Endothelial cell of umbilical vein (primary cell): Measurements from ENCODE around the gene EFNA5. TPM values are rescaled to one million over a fixed set of nuclear protein-coding genes. Genes with fewer than 3 reads are reported as not detected.

Source experiments
- BruUV-seq: library from RNA; stranded (reverse); fragments of 400-500 nt; replicated peaks from 2 replicates; lab custom pipeline; 2021; lab: Mats Ljungman, UMichigan
- CTCF ChIA-PET: fragments of 300-600, 350-600 bp; sonication (Branson Sonifier 250); formaldehyde crosslinking; loops from one replicate; lab custom pipeline; 2021; ENCODE audit warnings: antibody characterized with exemption, inconsistent platforms; lab: Charles Lee
- POLR2A ChIA-PET: fragments of 300-600, 350-600 bp; sonication (Branson Sonifier 250); formaldehyde crosslinking; loops from one replicate; lab custom pipeline; 2021; ENCODE audit warnings: antibody characterized with exemption, inconsistent platforms; lab: Charles Lee
- DNase-seq: peaks from one replicate; pipeline ENCODE4 v3.0.0-alpha.2; 2011; ENCODE audit warnings: low read depth, low spot score
- FAIRE-seq: peaks from 2 replicates; lab custom pipeline; 2011; peaks lifted over from hg19 to GRCh38; lab: Jason Lieb, UNC
- H2AFZ ChIP-seq: 2 replicates; pipeline ENCODE4 v1.6.0; 2012; ENCODE audit warnings: low read depth, low read length, control low read depth, inconsistent platforms
- H3K27ac ChIP-seq: 2 replicates; pipeline ENCODE4 v1.5.1; 2011; ENCODE audit warnings: low read depth, mild to moderate bottlenecking, control low read depth, low read length, moderate library complexity; ENCODE audit not compliant: insufficient read depth
- H3K27me3 ChIP-seq, 2 experiments: 2 replicates each; pipeline versions ENCODE4 v1.6.0 to v1.6.1; 2011; ENCODE audit warnings: low read length in 2 of 2, mixed read lengths in 1 of 2; ENCODE audit not compliant: control insufficient read depth in 2 of 2, insufficient read depth in 2 of 2
- H3K36me3 ChIP-seq, 2 experiments: 2 replicates in 1 of 2; 3 replicates in 1 of 2; pipeline ENCODE4 v1.5.1; 2011; ENCODE audit warnings: low read length in 2 of 2, mild to moderate bottlenecking in 1 of 2, moderate library complexity in 1 of 2; ENCODE audit not compliant: control insufficient read depth in 2 of 2, insufficient read depth in 2 of 2; ENCODE audit errors: extremely low read depth in 1 of 2
- H3K4me1 ChIP-seq: 3 replicates; pipeline ENCODE4 v1.5.1; 2011; ENCODE audit warnings: mild to moderate bottlenecking, low read length; ENCODE audit not compliant: control insufficient read depth, insufficient read depth; ENCODE audit errors: extremely low read depth
- H3K4me2 ChIP-seq: 2 replicates; pipeline ENCODE4 v1.6.1; 2011; ENCODE audit warnings: low read length, control low read depth, mixed read lengths; ENCODE audit not compliant: insufficient read depth
- H3K4me3 ChIP-seq, 3 experiments: fragments of 200-600 bp in 1 of 3; sonication (generic), shearing (Covaris generic) in 1 of 3; replicated peaks in 1 of 3; 2 replicates each; pipeline ENCODE4 v1.5.1; 2011 to 2016; ENCODE audit warnings: control low read depth in 3 of 3, low read length in 3 of 3, mild to moderate bottlenecking in 2 of 3, inconsistent platforms in 1 of 3, low read depth in 1 of 3, moderate library complexity in 1 of 3; ENCODE audit not compliant: insufficient read depth in 1 of 3
- H3K79me2 ChIP-seq: 2 replicates; pipeline ENCODE4 v1.6.0; 2012; ENCODE audit warnings: low read length, inconsistent platforms; ENCODE audit not compliant: control insufficient read depth, insufficient read depth
- H3K9ac ChIP-seq: replicated peaks from 2 replicates; pipeline ENCODE3; 2011; ENCODE audit warnings: low read length, control low read depth; ENCODE audit not compliant: insufficient read depth; ENCODE audit errors: extremely low read depth
- H3K9me1 ChIP-seq: replicated peaks from 3 replicates; pipeline ENCODE4 v1.6.0; 2011; ENCODE audit warnings: mild to moderate bottlenecking, low read length; ENCODE audit not compliant: control insufficient read depth, insufficient read depth; ENCODE audit errors: extremely low read depth
- H3K9me3 ChIP-seq: replicated peaks from 2 replicates; pipeline ENCODE4 v1.5.1; 2012; ENCODE audit warnings: low read length, inconsistent platforms; ENCODE audit not compliant: control insufficient read depth, insufficient read depth
- H4K20me1 ChIP-seq: replicated peaks from 2 replicates; pipeline ENCODE3; 2011; ENCODE audit warnings: mild to moderate bottlenecking, low read length; ENCODE audit not compliant: control insufficient read depth, insufficient read depth; ENCODE audit errors: extremely low read depth
- EZH2 ChIP-seq: IDR thresholded peaks from 2 replicates; pipeline ENCODE4 v1.6.1; 2012; ENCODE audit warnings: borderline replicate concordance, low read depth, mild to moderate bottlenecking, moderate library complexity, low read length, inconsistent platforms; ENCODE audit not compliant: severe bottlenecking
- FOS ChIP-seq: IDR thresholded peaks from 2 replicates; pipeline ENCODE4 v1.6.1; 2011; ENCODE audit warnings: mild to moderate bottlenecking, low read length, moderate library complexity, borderline replicate concordance; ENCODE audit not compliant: insufficient read depth
- GATA2 ChIP-seq: IDR thresholded peaks from 2 replicates; pipeline ENCODE4 v1.7.0; 2011; ENCODE audit warnings: low read depth, mild to moderate bottlenecking, moderate library complexity, mixed read lengths, low read length; ENCODE audit not compliant: insufficient read length, insufficient read depth
- JUN ChIP-seq: IDR thresholded peaks from 2 replicates; pipeline ENCODE4 v1.6.1; 2011; ENCODE audit warnings: borderline replicate concordance, low read depth; ENCODE audit not compliant: insufficient read length, insufficient read depth
- MAX ChIP-seq: IDR thresholded peaks from 2 replicates; pipeline ENCODE4 v1.6.1; 2011; ENCODE audit not compliant: insufficient read depth, insufficient read length
- MYC ChIP-seq: IDR thresholded peaks from one replicate; pipeline ENCODE4 v1.6.1; 2011; ENCODE audit warnings: mild to moderate bottlenecking, low read depth, low read length
- POLR2A ChIP-seq: IDR thresholded peaks from 2 replicates; pipeline ENCODE4 v1.6.1; 2012; ENCODE audit warnings: low read depth, mild to moderate bottlenecking, control low read depth, low read length
- POLR2AphosphoS5 ChIP-seq: IDR thresholded peaks from 2 replicates; pipeline ENCODE4 v1.6.1; 2012; ENCODE audit warnings: low read depth, mild to moderate bottlenecking, control low read depth, low read length, moderate library complexity; ENCODE audit not compliant: insufficient read depth
- dilution Hi-C: fragments of 300-500 bp; cut with MboI; formaldehyde crosslinking; loops from one replicate; pipeline ENCODE4 v1.15.0; 2019; ENCODE audit warnings: low sequenced_read_pairs; ENCODE audit not compliant: extremely low pct_ligation_motif_present
- intact Hi-C: fragments of 100-400 bp; cut with micrococcal nuclease; formaldehyde crosslinking; loops from one replicate; pipeline ENCODE4 v1.10.0; 2022
- polyA plus RNA-seq, 4 experiments: library from polyadenylated mRNA; depleted of rRNA in 3 of 4; stranded (reverse) in 3 of 4; unstranded in 1 of 4; fragments of >200 nt; gene quantifications; 2 replicates each; pipeline versions ENCODE4 v1.2.1 to v1.2.3, GENCODE V29; 2011 to 2012; ENCODE audit warnings: missing spikeins in 1 of 4
- total RNA-seq: library from RNA; stranded (reverse); gene quantifications from 2 replicates; pipeline ENCODE4 v1.2.3, GENCODE V29; 2021
- TF ChIP-seq, protein P1 (sequence below), 2 donors: IDR thresholded peaks; 1 replicate in 1 of 2; 2 replicates in 1 of 2; pipeline ENCODE4 v1.5.1; 2011; ENCODE audit warnings: low read length in 2 of 2, mild to moderate bottlenecking in 2 of 2, moderate library complexity in 2 of 2, control low read depth in 1 of 2, inconsistent platforms in 1 of 2, low read depth in 1 of 2; ENCODE audit not compliant: insufficient read depth in 1 of 2; ENCODE audit errors: extremely low read depth in 1 of 2

Gene EFNA5
- total and polyA plus RNA-seq, 2 donors (not counting 3 experiments of a cell fraction or from before 2014, with no cell fraction given) = 13.6 to 22.1 TPM

- FAIRE-seq (no peak), DNase-seq (no peak)
- intact Hi-C loops = no loop called here
- Histone ChIP-seq H3K9me3 (no peaks in the 10 kb centered on the region), H3K36me3 (no peaks in the 10 kb centered on the region), H3K4me3 (no peak overlapping the region), H3K4me2 (no peak overlapping the region), H3K4me1 (peaks cover 7% of the 10 kb centered on the region), H3K27me3 (no peaks in the 10 kb centered on the region), H4K20me1 (no peaks in the 10 kb centered on the region), H2AFZ (no peak overlapping the region), H3K27ac (no peak overlapping the region), H3K9ac (no peak overlapping the region), H3K79me2 (no peaks in the 10 kb centered on the region), H3K9me1 (no peaks in the 10 kb centered on the region)
- ChIA-PET CTCF (interaction anchor here (1.1 kb wide), 1 partner anchor 140 kb away, joined by 3 read pairs; no protein-coding TSS in a partner anchor), POLR2A (no interaction called here)
- dilution Hi-C loops = no loop called here
- TF ChIP-seq FOS = no peak
- no peak for TF ChIP-seq MAX
- TF ChIP-seq POLR2A = no peak
- no peak for TF ChIP-seq GATA2
- no peak for TF ChIP-seq JUN
- TF ChIP-seq MYC = no peak
- TF ChIP-seq EZH2 = no peak
- TF ChIP-seq, protein P1, sequence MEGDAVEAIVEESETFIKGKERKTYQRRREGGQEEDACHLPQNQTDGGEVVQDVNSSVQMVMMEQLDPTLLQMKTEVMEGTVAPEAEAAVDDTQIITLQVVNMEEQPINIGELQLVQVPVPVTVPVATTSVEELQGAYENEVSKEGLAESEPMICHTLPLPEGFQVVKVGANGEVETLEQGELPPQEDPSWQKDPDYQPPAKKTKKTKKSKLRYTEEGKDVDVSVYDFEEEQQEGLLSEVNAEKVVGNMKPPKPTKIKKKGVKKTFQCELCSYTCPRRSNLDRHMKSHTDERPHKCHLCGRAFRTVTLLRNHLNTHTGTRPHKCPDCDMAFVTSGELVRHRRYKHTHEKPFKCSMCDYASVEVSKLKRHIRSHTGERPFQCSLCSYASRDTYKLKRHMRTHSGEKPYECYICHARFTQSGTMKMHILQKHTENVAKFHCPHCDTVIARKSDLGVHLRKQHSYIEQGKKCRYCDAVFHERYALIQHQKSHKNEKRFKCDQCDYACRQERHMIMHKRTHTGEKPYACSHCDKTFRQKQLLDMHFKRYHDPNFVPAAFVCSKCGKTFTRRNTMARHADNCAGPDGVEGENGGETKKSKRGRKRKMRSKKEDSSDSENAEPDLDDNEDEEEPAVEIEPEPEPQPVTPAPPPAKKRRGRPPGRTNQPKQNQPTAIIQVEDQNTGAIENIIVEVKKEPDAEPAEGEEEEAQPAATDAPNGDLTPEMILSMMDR (IDR thresholded peaks at IDR 0.05; ENCODE audit: extremely low read depth in 1 of 2, insufficient read depth in 1 of 2, low read depth in 1 of 2, low read length in 2 of 2) = no peak
- TF ChIP-seq POLR2AphosphoS5 = no peak
- no TSS peak for BruUV-seq
These were observed 110.4 kb downstream of the EFNA5 start for GRCh38 chr5:107560377-107560776.
